ENCODE results near the gene CMTM8. TPM values are rescaled to one million over a fixed set of nuclear protein-coding genes. Genes with fewer than 3 reads are reported as not detected.

The CMTM8 gene
- total RNA-seq, 1 donor from 2014 or later: 4.7 TPM

DNA sequence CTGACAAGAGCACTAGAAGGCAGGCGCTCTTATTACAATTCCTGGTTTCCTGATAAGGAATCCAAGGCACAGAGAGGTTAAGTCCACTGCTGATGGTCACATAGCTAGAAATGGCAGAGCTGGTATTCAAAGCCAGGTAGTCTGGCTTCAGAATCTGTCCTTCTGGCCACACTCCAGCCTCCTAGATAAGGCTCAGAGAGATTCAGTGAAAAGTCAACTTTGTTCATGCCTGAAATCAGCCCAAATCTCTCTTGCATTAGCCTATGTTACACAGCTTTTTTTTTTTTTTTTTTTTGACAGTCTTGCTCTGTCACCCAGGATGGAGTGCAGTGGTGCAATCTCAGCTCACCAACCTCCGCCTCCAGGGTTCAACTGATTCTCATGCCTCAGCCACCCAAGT, 21.1 kb upstream of the CMTM8 start:
- no peak for TF ChIP-seq POLR2A (IDR thresholded peaks at IDR 0.05)
- TF ChIP-seq, protein P1, sequence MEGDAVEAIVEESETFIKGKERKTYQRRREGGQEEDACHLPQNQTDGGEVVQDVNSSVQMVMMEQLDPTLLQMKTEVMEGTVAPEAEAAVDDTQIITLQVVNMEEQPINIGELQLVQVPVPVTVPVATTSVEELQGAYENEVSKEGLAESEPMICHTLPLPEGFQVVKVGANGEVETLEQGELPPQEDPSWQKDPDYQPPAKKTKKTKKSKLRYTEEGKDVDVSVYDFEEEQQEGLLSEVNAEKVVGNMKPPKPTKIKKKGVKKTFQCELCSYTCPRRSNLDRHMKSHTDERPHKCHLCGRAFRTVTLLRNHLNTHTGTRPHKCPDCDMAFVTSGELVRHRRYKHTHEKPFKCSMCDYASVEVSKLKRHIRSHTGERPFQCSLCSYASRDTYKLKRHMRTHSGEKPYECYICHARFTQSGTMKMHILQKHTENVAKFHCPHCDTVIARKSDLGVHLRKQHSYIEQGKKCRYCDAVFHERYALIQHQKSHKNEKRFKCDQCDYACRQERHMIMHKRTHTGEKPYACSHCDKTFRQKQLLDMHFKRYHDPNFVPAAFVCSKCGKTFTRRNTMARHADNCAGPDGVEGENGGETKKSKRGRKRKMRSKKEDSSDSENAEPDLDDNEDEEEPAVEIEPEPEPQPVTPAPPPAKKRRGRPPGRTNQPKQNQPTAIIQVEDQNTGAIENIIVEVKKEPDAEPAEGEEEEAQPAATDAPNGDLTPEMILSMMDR (IDR thresholded peaks at IDR 0.05): no peak
- no peak for TF ChIP-seq POLR2AphosphoS5 (IDR thresholded peaks at IDR 0.05; ENCODE audit: insufficient read depth in 1 of 2, low read depth in 1 of 2)
- H3K27ac ChIP-seq: no peak overlapping the region
- H3K27me3 ChIP-seq: no peaks in the 10 kb centered on the region
- H3K36me3 ChIP-seq: no peaks in the 10 kb centered on the region
- no peaks in the 10 kb centered on the region for H3K9me3 ChIP-seq
- intact Hi-C loops (cut with DNase I): no loop called here
- no peaks in the 10 kb centered on the region for H3K4me1 ChIP-seq
- no peak for DNase-seq (ENCODE audit: extremely low spot score in 2 of 2)
- no peak overlapping the region for H3K4me3 ChIP-seq

DNA sequence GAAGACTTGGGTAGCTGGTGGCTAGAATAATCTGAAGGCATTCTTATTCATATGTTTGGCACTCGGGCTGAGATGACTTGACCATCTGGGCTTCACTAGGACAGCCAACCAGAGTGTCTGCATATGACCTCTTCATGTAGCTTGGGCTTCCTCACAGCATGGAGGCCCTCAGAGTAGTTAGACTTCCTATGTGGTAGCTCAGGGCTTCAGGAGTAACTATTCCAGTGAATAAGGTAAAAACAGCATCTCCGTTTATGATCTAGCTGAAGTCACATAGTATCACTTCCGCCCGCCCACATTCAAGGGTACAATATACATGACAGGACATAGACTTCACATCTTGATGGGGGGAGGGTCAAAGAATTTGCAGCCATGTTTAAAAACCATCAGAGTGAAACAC, 18.9 kb upstream of the CMTM8 start:
- no peaks in the 10 kb centered on the region for H3K36me3 ChIP-seq
- no peaks in the 10 kb centered on the region for H3K4me1 ChIP-seq
- intact Hi-C loops (cut with DNase I): no loop called here
- no peaks in the 10 kb centered on the region for H3K27me3 ChIP-seq
- no peak overlapping the region for H3K27ac ChIP-seq
- no peak for DNase-seq (ENCODE audit: extremely low spot score in 2 of 2)
- no peaks in the 10 kb centered on the region for H3K9me3 ChIP-seq
- H3K4me3 ChIP-seq: no peak overlapping the region
- TF ChIP-seq POLR2A (IDR thresholded peaks at IDR 0.05) (no peak), POLR2AphosphoS5 (IDR thresholded peaks at IDR 0.05; ENCODE audit: insufficient read depth in 1 of 2, low read depth in 1 of 2) (no peak)
- TF ChIP-seq, protein P1 (IDR thresholded peaks at IDR 0.05): no peak

DNA sequence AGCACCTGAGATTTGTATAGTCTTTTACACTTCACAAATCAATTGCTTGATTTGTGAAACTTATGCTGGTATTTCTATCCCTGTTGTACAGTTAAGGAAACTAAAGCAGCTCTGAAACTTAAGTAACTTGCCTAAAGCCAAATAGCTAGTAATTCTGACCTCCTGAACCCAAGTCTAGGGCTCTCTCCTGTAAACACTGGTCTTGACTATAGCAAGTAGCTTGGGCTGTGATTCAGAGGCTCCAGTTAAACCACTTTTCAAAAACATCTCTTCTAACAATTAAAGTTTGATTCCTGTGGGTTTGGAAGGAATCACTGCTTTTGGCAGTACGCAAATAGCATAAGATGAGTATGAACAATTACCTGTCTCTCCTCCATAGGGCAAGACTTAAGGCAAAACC, 18.5 kb upstream of the CMTM8 start:
- Histone ChIP-seq H3K9me3 (no peaks in the 10 kb centered on the region), H3K27ac (no peak overlapping the region), H3K36me3 (no peaks in the 10 kb centered on the region), H3K4me1 (no peaks in the 10 kb centered on the region), H3K4me3 (no peak overlapping the region), H3K27me3 (no peaks in the 10 kb centered on the region)
- no peak for DNase-seq (ENCODE audit: extremely low spot score in 2 of 2)
- intact Hi-C loops (cut with DNase I): no loop called here
- TF ChIP-seq, protein P1 (IDR thresholded peaks at IDR 0.05): no peak
- TF ChIP-seq POLR2AphosphoS5 (IDR thresholded peaks at IDR 0.05; ENCODE audit: insufficient read depth in 1 of 2, low read depth in 1 of 2): no peak
- no peak for TF ChIP-seq POLR2A (IDR thresholded peaks at IDR 0.05)

DNA sequence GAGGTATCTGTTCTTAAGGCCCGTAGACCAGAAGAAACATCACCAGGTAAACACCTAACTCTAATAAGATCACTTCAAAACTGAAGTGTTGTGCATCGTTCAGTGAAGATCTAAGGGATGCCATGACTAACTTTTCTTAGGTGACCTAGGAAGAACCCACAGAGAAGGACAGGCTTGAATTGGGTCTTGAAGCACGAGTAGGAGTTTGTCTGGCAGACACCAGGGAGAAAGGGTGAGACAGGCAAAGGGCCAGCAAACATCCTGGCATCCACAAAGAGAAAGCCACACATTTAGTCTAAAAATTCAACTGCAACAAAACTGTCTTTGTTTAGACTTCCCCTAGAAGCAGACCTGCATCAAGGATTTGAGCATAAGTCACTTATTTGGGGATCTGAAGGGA, 15.5 kb upstream of the CMTM8 start:
- no peak overlapping the region for H3K4me3 ChIP-seq
- no peak overlapping the region for H3K27ac ChIP-seq
- no peaks in the 10 kb centered on the region for H3K36me3 ChIP-seq
- TF ChIP-seq, protein P1 (IDR thresholded peaks at IDR 0.05): no peak
- TF ChIP-seq POLR2A (IDR thresholded peaks at IDR 0.05) (no peak), POLR2AphosphoS5 (IDR thresholded peaks at IDR 0.05; ENCODE audit: insufficient read depth in 1 of 2, low read depth in 1 of 2) (no peak)
- H3K9me3 ChIP-seq: no peaks in the 10 kb centered on the region
- intact Hi-C loops (cut with DNase I): no loop called here
- no peaks in the 10 kb centered on the region for H3K27me3 ChIP-seq
- DNase-seq (ENCODE audit: extremely low spot score in 2 of 2): no peak
- H3K4me1 ChIP-seq: no peaks in the 10 kb centered on the region

DNA sequence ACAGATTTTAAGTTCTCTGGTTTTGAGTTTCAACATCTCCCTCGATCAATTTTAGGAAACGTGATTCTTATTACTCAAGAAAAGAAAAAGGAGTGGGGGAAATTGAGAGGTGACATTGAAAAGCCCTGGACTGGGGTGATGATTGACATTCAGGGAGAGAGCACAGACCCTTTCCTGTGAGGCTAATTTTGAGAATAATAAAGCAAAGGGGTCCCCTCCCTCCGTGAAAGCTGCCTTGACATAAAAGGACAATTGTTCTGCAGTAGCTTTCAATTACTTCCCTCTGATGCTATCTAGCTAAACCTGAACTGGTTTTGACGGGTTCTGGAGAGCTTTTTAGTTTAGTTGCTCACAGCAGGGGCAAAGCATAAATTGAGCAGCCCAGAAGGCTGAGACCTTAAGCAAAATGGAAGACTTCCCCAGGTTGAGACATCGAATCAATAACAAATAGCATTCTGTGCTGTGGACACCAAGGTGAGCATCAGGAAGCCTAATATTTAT, 14.4 kb upstream of the CMTM8 start:
- no peak for DNase-seq (ENCODE audit: extremely low spot score in 2 of 2)

More for the DNA sequence above, 14.4 kb upstream of the CMTM8 start:
- H3K27ac ChIP-seq: no peak overlapping the region
- H3K36me3 ChIP-seq: no peaks in the 10 kb centered on the region
- H3K27me3 ChIP-seq: no peaks in the 10 kb centered on the region
- no peak for TF ChIP-seq POLR2AphosphoS5 (IDR thresholded peaks at IDR 0.05; ENCODE audit: insufficient read depth in 1 of 2, low read depth in 1 of 2)
- TF ChIP-seq, protein P1 (IDR thresholded peaks at IDR 0.05): no peak
- TF ChIP-seq POLR2A (IDR thresholded peaks at IDR 0.05): no peak
- H3K4me1 ChIP-seq: no peaks in the 10 kb centered on the region
- no peak overlapping the region for H3K4me3 ChIP-seq
- no peaks in the 10 kb centered on the region for H3K9me3 ChIP-seq
- intact Hi-C loops (cut with DNase I): no loop called here
